ENCODE measurements around the gene SLC38A3. TPM values are rescaled to one million over a fixed set of nuclear protein-coding genes. Genes with fewer than 3 reads are reported as not detected.

Gene SLC38A3
- total RNA-seq, 1 donor from 2014 or later, result 2.2 TPM

GRCh38 chr3:50169232-50169832, 35.7 kb upstream of the SLC38A3 start:
- DNase-seq (ENCODE audit: low spot score), result no peak

- no peak for DNase-seq (ENCODE audit: low spot score)
Observed at GRCh38 chr3:50169858-50170257, 35.2 kb upstream of the SLC38A3 start.

GRCh38 chr3:50170689-50171088, 34.4 kb upstream of the SLC38A3 start:
- no peak for DNase-seq (ENCODE audit: low spot score)

- DNase-seq (ENCODE audit: low spot score), result no peak
Observed at GRCh38 chr3:50171540-50172301, 33.4 kb upstream of the SLC38A3 start.

GRCh38 chr3:50172626-50173220, 32.3 kb upstream of the SLC38A3 start:
- DNase-seq (ENCODE audit: low spot score), result no peak

- DNase-seq (ENCODE audit: low spot score), result no peak
Observed at GRCh38 chr3:50173685-50174516, 31.2 kb upstream of the SLC38A3 start.

- DNase-seq (ENCODE audit: low spot score), result no peak
Observed at GRCh38 chr3:50174517-50174895, 30.6 kb upstream of the SLC38A3 start.

GRCh38 chr3:50174947-50175524, 30.0 kb upstream of the SLC38A3 start:
- no peak for DNase-seq (ENCODE audit: low spot score)

- DNase-seq (ENCODE audit: low spot score), result no peak
Observed at GRCh38 chr3:50177346-50177745, 27.7 kb upstream of the SLC38A3 start.

GRCh38 chr3:50179710-50180109, 25.4 kb upstream of the SLC38A3 start:
- no peak for DNase-seq (ENCODE audit: low spot score)

GRCh38 chr3:50181985-50182384, 23.1 kb upstream of the SLC38A3 start:
- DNase-seq (ENCODE audit: low spot score), result no peak

GRCh38 chr3:50182533-50183099, 22.5 kb upstream of the SLC38A3 start:
- no peak for DNase-seq (ENCODE audit: low spot score)

GRCh38 chr3:50183755-50184154, 21.3 kb upstream of the SLC38A3 start:
- no peak for DNase-seq (ENCODE audit: low spot score)

- DNase-seq (ENCODE audit: low spot score), result no peak
Observed at GRCh38 chr3:50184242-50184978, 20.7 kb upstream of the SLC38A3 start.

- no peak for DNase-seq (ENCODE audit: low spot score)
Observed at GRCh38 chr3:50185230-50185629, 19.8 kb upstream of the SLC38A3 start.

GRCh38 chr3:50186096-50186495, 19.0 kb upstream of the SLC38A3 start:
- DNase-seq (ENCODE audit: low spot score), result no peak

- DNase-seq (ENCODE audit: low spot score), result no peak
Observed at GRCh38 chr3:50187750-50188149, 17.3 kb upstream of the SLC38A3 start.

- DNase-seq (ENCODE audit: low spot score), result peak; percentile 80
Observed at GRCh38 chr3:50189274-50189673, 15.8 kb upstream of the SLC38A3 start.

- DNase-seq (ENCODE audit: low spot score), result no peak
Observed at GRCh38 chr3:50189989-50190388, 15.1 kb upstream of the SLC38A3 start.

- DNase-seq (ENCODE audit: low spot score), result no peak
Observed at GRCh38 chr3:50190936-50191660, 14.0 kb upstream of the SLC38A3 start, which contains the start of gene GNAT1. Gene GNAT1, plus strand, starts transcription at chr3:50191610. Its CDS starts 116 bp downstream, at chr3:50191726.
